NCI-H2107 treated with DMSO at 0.1 percent for 48 hours (cell line): ENCODE data around the gene CEACAM21.

ENCODE experiments used
- DNase-seq: peaks from one replicate; lab custom pipeline; 2025; ENCODE audit not compliant: unreplicated experiment; lab: John Stamatoyannopoulos, UW

The CEACAM21 gene

DNA sequence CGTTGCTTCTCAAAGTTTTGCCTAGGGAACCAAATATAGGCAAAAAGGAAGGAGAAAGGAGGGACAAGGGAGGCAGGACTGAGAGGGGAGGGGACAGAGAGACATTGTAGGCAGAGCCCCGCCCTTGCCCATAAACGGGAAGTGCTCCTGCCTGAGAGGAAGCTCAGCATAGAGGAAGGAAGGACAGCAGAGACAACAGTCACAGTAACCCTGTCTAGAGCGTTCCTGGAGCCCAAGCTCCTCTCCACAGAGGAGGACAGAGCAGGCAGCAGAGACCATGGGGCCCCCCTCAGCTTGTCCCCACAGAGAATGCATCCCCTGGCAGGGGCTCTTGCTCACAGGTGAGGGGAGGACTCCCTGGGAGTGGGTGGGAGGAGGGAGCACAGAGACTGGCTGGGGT is at the start of gene CEACAM21:
TSS of gene CEACAM21 (plus strand) at position 169 of the 400 bp plus-strand sequence. CDS start at position 278, 109 bp downstream.
- DNase-seq: no peak

- DNase-seq: no peak
Measured at GRCh38 chr19:41527089-41527488, 48.9 kb upstream of the CEACAM21 start.

DNA sequence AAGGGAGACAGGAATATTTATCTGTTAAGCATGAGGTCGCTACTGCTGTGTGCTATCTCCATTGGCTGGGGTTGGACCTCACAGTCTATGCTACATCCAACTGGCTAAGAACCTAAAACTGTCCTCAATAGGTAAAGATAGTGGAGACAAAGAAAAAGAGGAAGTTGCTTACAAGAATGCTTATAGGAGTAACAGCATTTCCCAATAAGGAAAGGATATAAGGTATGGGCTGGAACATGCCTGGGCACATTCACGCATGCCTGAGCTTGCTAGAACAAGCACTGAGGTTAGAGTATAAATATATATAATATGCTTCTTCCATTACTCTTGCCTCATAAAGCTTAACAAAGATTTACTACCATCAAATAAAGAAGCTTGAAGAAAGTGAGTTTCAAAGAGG is 47.9 kb upstream of the CEACAM21 start:
- DNase-seq: no peak

DNA sequence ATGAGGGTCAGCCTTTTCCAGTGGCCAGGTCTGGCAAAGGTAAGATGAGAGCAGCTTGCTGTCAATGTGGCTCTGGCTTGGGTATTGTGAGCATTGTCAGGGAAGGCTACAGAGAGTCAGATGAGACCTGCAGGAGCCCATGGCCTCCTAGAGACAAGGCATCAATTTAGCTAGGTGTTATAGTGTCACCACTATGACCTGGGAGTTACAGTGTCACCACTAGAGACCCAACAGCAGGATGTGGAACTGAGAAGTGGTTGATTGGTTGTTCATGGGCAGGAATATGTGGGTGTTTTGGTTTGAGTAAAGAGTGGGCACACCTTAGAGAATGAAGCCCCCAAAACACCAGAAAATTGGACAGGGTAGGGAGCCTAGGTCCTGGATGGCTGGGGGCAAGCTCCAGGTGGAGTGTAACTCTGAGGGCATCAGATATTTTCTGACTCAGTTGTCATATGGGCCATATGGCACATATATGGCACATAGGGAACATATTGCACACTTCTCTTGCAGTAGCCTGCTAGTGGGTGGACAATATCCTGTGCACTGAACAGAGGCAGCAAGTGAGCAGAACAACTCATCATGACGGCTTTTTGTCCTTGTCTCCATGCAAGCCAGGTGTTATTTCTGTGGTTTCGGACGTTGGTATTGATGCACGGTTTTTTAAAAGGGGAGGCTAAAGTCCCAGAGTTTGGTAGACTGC is 46.3 kb upstream of the CEACAM21 start:
- no peak for DNase-seq

- DNase-seq: no peak
Measured at GRCh38 chr19:41530184-41530534, 45.8 kb upstream of the CEACAM21 start.

GRCh38 chr19:41530761-41531301 is 45.1 kb upstream of the CEACAM21 start:
- DNase-seq: no peak

DNA sequence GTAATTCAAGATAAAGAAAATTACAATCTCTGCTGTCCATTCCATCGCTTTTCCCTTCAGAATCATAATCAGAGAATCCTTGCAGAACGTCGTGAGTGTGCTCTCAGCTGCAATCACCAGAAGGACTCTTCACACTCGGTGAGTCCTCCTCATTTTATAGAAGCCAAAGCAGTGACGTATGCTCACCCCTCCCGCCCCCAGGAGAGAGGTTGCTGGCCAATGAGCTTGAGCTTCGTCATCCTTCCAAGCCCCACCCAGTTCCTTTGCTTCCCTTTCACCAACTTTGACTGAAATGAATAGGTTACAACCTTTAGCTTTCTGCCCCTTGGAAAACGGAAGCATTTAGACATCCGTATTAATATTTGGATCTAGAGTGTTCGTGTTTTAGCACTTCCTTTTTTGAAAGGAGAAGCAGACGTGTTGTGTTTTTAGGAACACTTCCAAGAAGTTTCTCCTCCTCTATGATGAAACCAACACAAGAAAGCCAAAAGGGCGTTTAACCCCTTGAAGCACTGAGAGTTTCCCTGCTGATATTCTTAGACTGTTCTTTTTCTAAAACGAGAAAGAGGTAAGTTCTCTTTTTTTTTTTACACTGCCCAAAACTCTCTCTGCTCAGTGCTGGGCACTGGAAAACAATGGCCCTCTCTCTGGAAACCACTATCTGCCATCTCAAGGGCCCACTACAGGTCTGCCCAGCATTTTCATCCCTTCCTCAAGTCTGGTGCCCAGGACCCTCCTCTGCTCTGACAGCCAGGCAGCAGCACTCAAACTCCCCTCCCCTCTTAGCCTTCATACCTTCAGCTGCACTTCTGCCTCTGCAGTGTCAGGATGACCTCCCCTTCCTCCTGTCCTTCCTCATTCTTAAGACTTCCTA is 44.3 kb upstream of the CEACAM21 start:
- DNase-seq: no peak

DNA sequence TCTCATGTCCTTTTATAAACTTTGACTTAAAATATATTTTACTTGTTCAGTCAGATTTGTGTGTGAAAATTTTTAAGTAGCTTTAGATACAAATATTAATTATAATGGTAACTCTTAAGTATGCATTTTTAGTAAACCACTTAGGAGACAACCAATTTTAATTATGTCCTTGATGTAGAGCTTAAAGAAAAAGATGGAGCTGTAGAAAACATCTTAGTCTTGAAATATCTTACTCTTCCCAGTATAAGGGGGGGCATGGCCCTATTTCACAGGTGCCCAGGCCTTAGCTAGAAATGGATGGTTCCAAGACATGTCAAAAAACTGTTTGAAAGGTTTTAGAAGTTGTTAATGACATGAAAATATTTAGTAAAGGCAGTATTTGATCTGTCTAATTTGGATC is 43.4 kb upstream of the CEACAM21 start:
- DNase-seq: no peak

- DNase-seq: no peak
Measured at GRCh38 chr19:41533671-41534215, 42.2 kb upstream of the CEACAM21 start.

DNA sequence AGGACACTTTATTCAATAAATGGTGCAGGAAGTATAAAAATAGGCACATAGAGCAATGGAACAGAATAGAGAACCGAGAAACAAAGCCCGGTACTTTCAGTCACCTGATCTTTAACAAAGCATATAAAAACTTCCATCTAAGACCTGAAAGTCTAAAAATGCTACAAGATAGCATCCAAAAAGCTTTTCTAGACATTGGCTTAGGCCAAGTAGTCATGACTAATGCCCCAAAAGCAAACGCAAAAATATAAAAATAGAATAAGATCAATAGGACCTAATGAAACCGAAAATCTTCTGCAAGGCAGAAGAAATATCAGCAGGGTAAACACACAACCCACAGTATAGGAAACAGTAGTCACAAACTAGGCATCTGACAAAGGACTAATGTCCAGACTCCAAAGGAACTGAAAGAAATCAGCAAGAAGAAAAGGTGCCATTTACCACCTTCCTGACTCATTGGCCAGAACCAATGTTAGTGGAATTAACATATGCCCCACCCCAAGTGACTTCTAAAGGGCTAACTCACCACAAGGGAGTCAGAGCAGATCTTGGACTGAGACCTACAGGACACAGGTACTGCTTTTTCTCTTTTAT is 40.8 kb upstream of the CEACAM21 start:
- DNase-seq: no peak

- DNase-seq: no peak
Measured at GRCh38 chr19:41537789-41538188, 38.2 kb upstream of the CEACAM21 start.

- DNase-seq: no peak
Measured at GRCh38 chr19:41540041-41540695, 35.8 kb upstream of the CEACAM21 start.

GRCh38 chr19:41541990-41542584 is 33.9 kb upstream of the CEACAM21 start:
- no peak for DNase-seq

DNA sequence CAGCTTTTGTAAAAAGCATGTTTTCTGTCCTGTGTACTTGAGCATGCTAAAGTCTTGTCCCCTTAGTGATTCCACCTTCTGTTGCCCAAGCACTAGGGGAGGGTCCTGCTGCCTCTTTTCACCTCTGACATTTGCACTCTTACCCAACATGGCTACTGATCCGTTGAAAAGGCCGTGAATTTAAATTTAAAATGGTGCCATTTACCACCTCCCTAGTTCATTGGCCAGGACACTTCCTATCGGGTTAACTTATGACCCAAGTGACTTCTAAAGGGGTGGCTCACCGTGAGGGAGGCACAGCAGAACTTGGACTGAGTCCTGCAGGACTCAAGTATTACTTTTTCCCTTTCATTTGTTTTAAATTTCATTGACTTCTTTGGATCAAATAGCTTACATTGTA is 33.3 kb upstream of the CEACAM21 start:
- DNase-seq: no peak

DNA sequence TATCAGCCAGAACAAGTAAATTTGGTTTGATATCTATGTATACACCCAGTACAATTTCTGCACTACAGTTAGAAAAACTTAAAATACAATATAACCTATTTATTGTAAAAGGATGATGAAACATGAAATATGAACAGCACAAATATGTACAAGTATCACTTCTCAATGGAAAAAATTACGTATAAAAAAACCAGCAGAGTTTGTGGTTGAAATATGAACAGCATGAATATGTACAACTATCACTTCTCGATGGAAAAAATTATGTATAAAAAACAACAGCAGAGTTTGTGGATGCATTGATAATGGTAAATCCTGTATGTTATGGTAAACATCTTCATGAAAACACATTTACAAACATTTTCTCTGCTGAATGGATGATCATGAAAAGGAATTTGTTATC is 32.4 kb upstream of the CEACAM21 start:
- DNase-seq: no peak

DNA sequence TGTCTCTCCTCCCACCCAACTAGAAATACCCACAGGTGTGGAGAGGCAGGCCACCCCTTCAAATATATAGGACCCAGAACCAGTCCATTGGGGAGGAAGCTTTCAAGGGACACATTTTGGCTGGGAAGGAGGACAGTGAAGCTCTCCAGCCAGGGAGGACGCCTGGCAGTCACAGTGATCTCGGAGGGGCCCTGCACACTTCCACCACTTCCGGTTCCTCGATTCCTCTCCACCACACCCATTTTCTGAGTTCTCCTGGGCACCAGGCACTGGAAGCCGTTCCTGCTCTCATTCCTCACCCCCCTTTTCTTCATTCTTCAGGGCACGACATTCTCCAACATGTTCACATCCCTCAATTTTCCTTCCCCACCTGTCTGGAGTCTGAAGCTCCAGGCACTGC is 30.4 kb upstream of the CEACAM21 start:
- no peak for DNase-seq

GRCh38 chr19:41546386-41546789 is 29.6 kb upstream of the CEACAM21 start:
- DNase-seq: no peak

DNA sequence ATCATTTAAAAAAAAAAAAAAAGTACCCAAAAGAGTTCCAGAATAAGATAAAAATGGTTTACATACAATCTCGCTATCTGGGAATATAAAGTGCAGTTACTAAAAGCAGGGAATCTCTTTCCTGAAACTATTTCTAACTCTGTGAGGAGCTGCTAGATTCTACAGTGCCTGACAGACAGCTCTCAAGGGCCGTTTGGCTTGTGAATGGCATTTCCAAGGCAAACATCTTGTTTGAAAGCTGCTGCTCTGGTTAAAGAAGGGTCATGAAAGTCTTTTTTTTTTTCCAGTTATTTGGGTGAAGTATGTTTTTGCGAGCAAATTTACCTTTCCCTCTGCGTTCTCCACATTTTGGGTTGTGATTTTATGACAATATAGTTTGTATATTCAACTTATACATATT is 29.0 kb upstream of the CEACAM21 start:
- DNase-seq: no peak

DNA sequence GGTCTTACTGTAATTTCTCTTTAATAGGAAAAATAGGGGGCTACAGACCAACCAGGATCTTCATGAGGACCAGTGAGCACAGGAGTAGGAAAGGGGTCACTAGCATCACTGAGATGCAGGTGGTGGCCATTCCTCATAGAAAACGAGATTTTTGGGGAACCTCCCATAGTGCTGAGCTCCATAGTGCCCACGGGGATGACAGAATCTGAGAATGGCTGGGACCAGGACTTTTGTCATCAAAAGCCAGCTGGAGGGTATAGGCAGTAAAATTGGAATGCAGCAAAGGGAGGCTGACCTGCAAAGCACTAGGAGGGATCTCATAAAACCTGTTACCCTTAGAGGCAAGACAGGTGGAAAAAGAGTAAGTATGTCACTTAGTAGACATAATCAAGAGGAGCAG is 28.4 kb upstream of the CEACAM21 start:
- no peak for DNase-seq

GRCh38 chr19:41548047-41548446 is 27.9 kb upstream of the CEACAM21 start:
- DNase-seq: no peak
